K562 (cell line): ENCODE results near the gene IFRD1. TPM values are rescaled to one million over a fixed set of nuclear protein-coding genes. Genes with fewer than 3 reads are reported as not detected.
A peak's percentile ranks its signal among the peaks of the same experiment; 100 is the strongest.

Source experiments
- ATAC-seq: fragments of 200-7000 bp; cut with Tn5 transposase; 3 replicates; pipeline ENCODE4 v1.9.1; 2020; ENCODE audit warnings: moderate library complexity
- BruUV-seq: library from RNA; stranded (reverse); fragments of 400-500 nt; replicated peaks from 2 replicates; lab custom pipeline; 2021; lab: Mats Ljungman, UMichigan
- CTCF ChIA-PET: fragments of 300-600 bp; formaldehyde crosslinking; extraction: SDS; loops from one replicate; lab custom pipeline; 2021; ENCODE audit warnings: low intra/inter-chr PET ratio; lab: Yijun Ruan, JAX
- POLR2A ChIA-PET: fragments of 300-600, 350-650 bp; sonication (Branson Sonifier 250); formaldehyde crosslinking; extraction: SDS; loops from one replicate; lab custom pipeline; 2021; ENCODE audit warnings: antibody characterized with exemption, inconsistent platforms; lab: Yijun Ruan, JAX
- DNase-seq, 4 experiments: peaks; one replicate each; pipeline versions ENCODE4 v3.0.0 to v3.0.0-alpha.2; 2011 to 2018; ENCODE audit warnings: low spot score in 3 of 4, mixed read lengths in 3 of 4; ENCODE audit errors: extremely low read depth in 1 of 4
- FAIRE-seq: peaks from 2 replicates; lab custom pipeline; 2011; peaks lifted over from hg19 to GRCh38; lab: Jason Lieb, UNC
- H2AFZ ChIP-seq: 2 replicates; pipeline ENCODE4 v1.6.0; 2011; ENCODE audit warnings: low read depth, low read length, control low read depth, inconsistent platforms
- H3K27ac ChIP-seq: fragments of 200-600 bp; 3 replicates; pipeline ENCODE4 v1.8.0; 2011; ENCODE audit warnings: low read depth, mild to moderate bottlenecking, control low read depth, inconsistent platforms, low read length, moderate library complexity, mixed read lengths; ENCODE audit errors: extremely low read depth
- H3K27me3 ChIP-seq, 2 experiments: fragments of 300-600 bp in 1 of 2; 2 replicates in 1 of 2; 3 replicates in 1 of 2; pipeline versions ENCODE4 v1.6.0 to v1.8.0; 2011; ENCODE audit warnings: inconsistent platforms in 2 of 2, low read length in 2 of 2, mild to moderate bottlenecking in 1 of 2, mixed read lengths in 1 of 2, moderate library complexity in 1 of 2; ENCODE audit not compliant: control insufficient read depth in 2 of 2, insufficient read depth in 2 of 2
- H3K36me3 ChIP-seq: fragments of 300-600 bp; 3 replicates; pipeline ENCODE4 v1.8.0; 2011; ENCODE audit warnings: mild to moderate bottlenecking, low read length, inconsistent platforms; ENCODE audit not compliant: control insufficient read depth, insufficient read depth
- H3K4me1 ChIP-seq, 2 experiments: fragments of 200-600 bp in 1 of 2; replicated peaks in 1 of 2; 2 replicates in 1 of 2; 3 replicates in 1 of 2; pipeline versions ENCODE4 v1.5.1 to v1.8.0; 2011; ENCODE audit warnings: inconsistent platforms in 2 of 2, low read length in 2 of 2, mild to moderate bottlenecking in 1 of 2, mixed read lengths in 1 of 2, moderate library complexity in 1 of 2; ENCODE audit not compliant: control insufficient read depth in 2 of 2, insufficient read depth in 2 of 2
- H3K4me2 ChIP-seq: 2 replicates; pipeline ENCODE4 v1.6.1; 2011; ENCODE audit warnings: low read length, control low read depth, inconsistent platforms, mixed read lengths; ENCODE audit not compliant: insufficient read depth
- H3K4me3 ChIP-seq: fragments of 200-600 bp; sonication (generic), shearing (Covaris generic); 2 replicates; pipeline ENCODE4 v1.5.1; 2016; ENCODE audit warnings: control low read depth, inconsistent platforms
- H3K79me2 ChIP-seq: fragments of 200-600 bp; 3 replicates; pipeline ENCODE4 v1.8.0; 2011; ENCODE audit warnings: low read length, inconsistent platforms; ENCODE audit not compliant: control insufficient read depth, insufficient read depth
- H3K9ac ChIP-seq, 2 experiments: 2 replicates each; pipeline versions ENCODE4 v1.6.0 to v1.6.1; 2011; ENCODE audit warnings: low read depth in 2 of 2, low read length in 2 of 2, control low read depth in 1 of 2, inconsistent platforms in 1 of 2, mild to moderate bottlenecking in 1 of 2, mixed read lengths in 1 of 2; ENCODE audit not compliant: insufficient read depth in 1 of 2
- H3K9me1 ChIP-seq: one replicate; pipeline ENCODE4 v1.6.0; 2011; ENCODE audit warnings: inconsistent platforms, mild to moderate bottlenecking, low read length, moderate library complexity; ENCODE audit not compliant: control insufficient read depth, insufficient read depth
- H3K9me3 ChIP-seq: replicated peaks from 2 replicates; pipeline ENCODE4 v1.5.1; 2011; ENCODE audit warnings: low read depth, low read length, inconsistent platforms; ENCODE audit not compliant: control insufficient read depth, insufficient read depth
- H4K20me1 ChIP-seq: replicated peaks from 2 replicates; pipeline ENCODE4 v1.6.1; 2011; ENCODE audit warnings: low read length, inconsistent platforms, mixed read lengths; ENCODE audit not compliant: control insufficient read depth, insufficient read depth
- ASH1L ChIP-seq: fragments of 450-650 bp; IDR thresholded peaks from 2 replicates; pipeline ENCODE4 v1.6.1; 2018; ENCODE audit warnings: borderline replicate concordance, mild to moderate bottlenecking, low read depth; ENCODE audit not compliant: partially characterized antibody
- BCL6 ChIP-seq: fragments of 250-450 bp; sonication (Bioruptor Pico); IDR thresholded peaks from 2 replicates; pipeline ENCODE4 v1.4.0; 2020
- CEBPG ChIP-seq, 3 experiments: fragments of 200-800 bp in 1 of 3; sonication (Bioruptor generic) in 1 of 3; sonication (generic) in 1 of 3; formaldehyde crosslinking in 1 of 3; IDR thresholded peaks in 2 of 3; conservative IDR thresholded peaks in 1 of 3; 2 replicates each; pipeline versions ENCODE4 v1.6.1 to v1.8.0; 2016 to 2022; ENCODE audit warnings: missing compliant biosample characterization in 2 of 3, missing genetic modification characterization in 2 of 3, mild to moderate bottlenecking in 1 of 3, missing genetic modification reagents in 1 of 3
- CTBP1 ChIP-seq: fragments of 450-650 bp; IDR thresholded peaks from 2 replicates; pipeline ENCODE4 v1.6.1; 2016; ENCODE audit warnings: borderline replicate concordance
- CXXC5 ChIP-seq: fragments of 250-450 bp; sonication (Bioruptor Pico); IDR thresholded peaks from 2 replicates; pipeline ENCODE4 v1.8.0; 2022; ENCODE audit warnings: inconsistent platforms, mild to moderate bottlenecking, moderate library complexity
- FOXP1 ChIP-seq: sonication (generic); formaldehyde crosslinking; IDR thresholded peaks from 2 replicates; pipeline ENCODE4 v1.8.0; 2022; ENCODE audit warnings: mild to moderate bottlenecking, missing genetic modification reagents
- HNRNPL ChIP-seq: fragments of 200-400 bp; formaldehyde crosslinking; IDR thresholded peaks from 2 replicates; pipeline ENCODE4 v1.6.1; 2017; ENCODE audit warnings: low read depth, mild to moderate bottlenecking, low read length
- ID3 ChIP-seq, 2 experiments: fragments of 250-450 bp in 1 of 2; fragments of 450-650 bp in 1 of 2; sonication (Bioruptor Pico) in 1 of 2; IDR thresholded peaks; 2 replicates each; pipeline versions ENCODE4 v1.6.1 to v1.8.0; 2016 to 2021; ENCODE audit warnings: mild to moderate bottlenecking in 2 of 2, moderate library complexity in 2 of 2, missing compliant biosample characterization in 1 of 2, missing genetic modification characterization in 1 of 2
- MECOM ChIP-seq: fragments of 250-450 bp; sonication (Bioruptor Pico); IDR thresholded peaks from 2 replicates; pipeline ENCODE4 v1.8.0; 2022; ENCODE audit warnings: inconsistent platforms
- PHB ChIP-seq: fragments of 250-450 bp; sonication (Bioruptor Pico); IDR thresholded peaks from 2 replicates; pipeline ENCODE4 v1.5.0; 2021
- SPI1 ChIP-seq: IDR thresholded peaks from 2 replicates; pipeline ENCODE4 v1.6.1; 2011; ENCODE audit warnings: low read depth, low read length, control low read depth, borderline replicate concordance
- TCF15 ChIP-seq: fragments of 250-450 bp; sonication (Bioruptor Pico); IDR thresholded peaks from 2 replicates; pipeline ENCODE4 v1.8.0; 2022; ENCODE audit warnings: moderate library complexity, mild to moderate bottlenecking, inconsistent platforms
- THRA ChIP-seq: fragments of 450-650 bp; IDR thresholded peaks from 2 replicates; pipeline ENCODE4 v1.6.1; 2017; ENCODE audit warnings: mild to moderate bottlenecking, moderate library complexity
- ZBED1 ChIP-seq: IDR thresholded peaks from 2 replicates; pipeline ENCODE4 v1.6.1; 2014
- ZNF408 ChIP-seq: fragments of 250-450 bp; sonication (Bioruptor Pico); IDR thresholded peaks from 2 replicates; pipeline ENCODE4 v1.4.0; 2020; ENCODE audit warnings: low read depth, mild to moderate bottlenecking, moderate library complexity
- ZNF778 ChIP-seq: fragments of 450-650 bp; formaldehyde crosslinking; IDR thresholded peaks from 2 replicates; pipeline ENCODE4 v1.4.0; 2020; ENCODE audit warnings: mild to moderate bottlenecking, moderate library complexity
- WGBS: fragments of 100-300 bp; shearing (Covaris generic); methylation state at CpG from one replicate; pipeline ENCODE4 v1.1.6; 2016; ENCODE audit warnings: low coverage, mixed read lengths; ENCODE audit not compliant: insufficient coverage; ENCODE audit errors: missing lambda C conversion rate; 5-methylcytosine and 5-hydroxymethylcytosine counted together
- in situ Hi-C: fragments of 300-500 bp; cut with MboI; formaldehyde crosslinking; loops from 4 replicates; pipeline ENCODE4 v1.15.0; 2018; ENCODE audit warnings: inconsistent platforms, mixed read lengths
- intact Hi-C: fragments of 100-400 bp; cut with micrococcal nuclease; formaldehyde crosslinking; loops from 2 replicates; pipeline ENCODE4 v1.14.2; 2022
- polyA plus RNA-seq, 8 experiments: library from polyadenylated mRNA; depleted of rRNA in 4 of 8; stranded (reverse) in 5 of 8; unstranded in 3 of 8; fragments of >200 nt; fragmentation: Nextera tagmentation in 2 of 8; fragmentation: Illumina TruSeq in 1 of 8; extraction: Ambion mirVana in 2 of 8; extraction: Trizol in 1 of 8; gene quantifications; 2 replicates each; pipeline versions ENCODE4 v1.2.1 to v1.2.3, GENCODE V29; 2011 to 2014; ENCODE audit warnings: inconsistent platforms in 1 of 8, missing spikeins in 1 of 8
- total RNA-seq, 7 experiments: library from RNA; depleted of rRNA in 6 of 7; stranded (reverse); fragments of >200 nt in 6 of 7; fragmentation: Illumina TruSeq in 2 of 7; extraction: Trizol in 2 of 7; gene quantifications; 2 replicates each; pipeline versions ENCODE4 v1.2.1 to v1.2.3, GENCODE V29; 2011 to 2021; ENCODE audit warnings: low replicate concordance in 1 of 7
- TF ChIP-seq, protein P1 (sequence below): IDR thresholded peaks from 2 replicates; pipeline ENCODE4 v1.6.1; 2011; ENCODE audit warnings: borderline replicate concordance, low read depth, mild to moderate bottlenecking, moderate library complexity, low read length; ENCODE audit not compliant: insufficient read depth, poor library complexity, severe bottlenecking

IFRD1 gene
- total and polyA plus RNA-seq, 9 of the 15 experiments (the other 6 are each of a cell fraction or from before 2014, with no cell fraction given): 27.6 to 81.8 (median 68.1) TPM

- DNase-seq (peak in 1 of 4 experiments; percentile 18), FAIRE-seq (no peak), ATAC-seq (peak; percentile 48)
- H3K4me3 ChIP-seq: no peak overlapping the region
- no peaks in the 10 kb centered on the region for H3K36me3 ChIP-seq
- BruUV-seq: no TSS peak
- 50% methylated on average over 9 of the region's 9 CpGs for WGBS
- no peaks in the 10 kb centered on the region for H3K9me3 ChIP-seq
- H3K27ac ChIP-seq: no peak overlapping the region
- in situ Hi-C loops: no loop called here
- H2AFZ ChIP-seq: peak overlapping the region; percentile 86
- H3K4me1 ChIP-seq: peaks cover 0 to 20% of the 10 kb centered on the region in 2 experiments; a peak in 4 of 5 replicates
- intact Hi-C loops: loop anchor here (10.0 kb wide), 1 partner anchor 557 kb away; no protein-coding TSS in a partner anchor
- POLR2A ChIA-PET: interaction anchor here (0.7 to 3.6 kb wide), 2 partner anchors 20 to 29 kb away, joined by 3 to 19 read pairs; partner anchors contain the start of gene IFRD1
- no peak overlapping the region for H3K4me2 ChIP-seq
- H3K9ac ChIP-seq: no peak overlapping the region
- CTCF ChIA-PET: no interaction called here
- H3K27me3 ChIP-seq: no peaks in the 10 kb centered on the region
- no peaks in the 10 kb centered on the region for H4K20me1 ChIP-seq
- H3K79me2 ChIP-seq: no peaks in the 10 kb centered on the region
- no peaks in the 10 kb centered on the region for H3K9me1 ChIP-seq
- TF ChIP-seq THRA: no peak
- TF ChIP-seq ZBED1: no peak
- TF ChIP-seq BCL6 (CRISPR knock-in tag): no peak
- TF ChIP-seq TCF15 (CRISPR knock-in tag): no peak
- TF ChIP-seq ID3 (CRISPR knock-in tag; IDR thresholded peaks at IDR 0.05): no peak
- TF ChIP-seq ID3 (tag; IDR thresholded peaks at IDR 0.05): no peak
- no peak for TF ChIP-seq HNRNPL
- TF ChIP-seq CXXC5 (CRISPR knock-in tag): peak; percentile 7; the same call in 1 of the 2 replicates
- TF ChIP-seq, protein P1, sequence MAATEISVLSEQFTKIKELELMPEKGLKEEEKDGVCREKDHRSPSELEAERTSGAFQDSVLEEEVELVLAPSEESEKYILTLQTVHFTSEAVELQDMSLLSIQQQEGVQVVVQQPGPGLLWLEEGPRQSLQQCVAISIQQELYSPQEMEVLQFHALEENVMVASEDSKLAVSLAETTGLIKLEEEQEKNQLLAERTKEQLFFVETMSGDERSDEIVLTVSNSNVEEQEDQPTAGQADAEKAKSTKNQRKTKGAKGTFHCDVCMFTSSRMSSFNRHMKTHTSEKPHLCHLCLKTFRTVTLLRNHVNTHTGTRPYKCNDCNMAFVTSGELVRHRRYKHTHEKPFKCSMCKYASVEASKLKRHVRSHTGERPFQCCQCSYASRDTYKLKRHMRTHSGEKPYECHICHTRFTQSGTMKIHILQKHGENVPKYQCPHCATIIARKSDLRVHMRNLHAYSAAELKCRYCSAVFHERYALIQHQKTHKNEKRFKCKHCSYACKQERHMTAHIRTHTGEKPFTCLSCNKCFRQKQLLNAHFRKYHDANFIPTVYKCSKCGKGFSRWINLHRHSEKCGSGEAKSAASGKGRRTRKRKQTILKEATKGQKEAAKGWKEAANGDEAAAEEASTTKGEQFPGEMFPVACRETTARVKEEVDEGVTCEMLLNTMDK: no peak
- TF ChIP-seq ASH1L: no peak
- TF ChIP-seq CEBPG (CRISPR knock-in tag; IDR thresholded peaks at IDR 0.05): no peak
- TF ChIP-seq CEBPG (tag; conservative IDR thresholded peaks at IDR 0.05 in 1 of 2, IDR thresholded peaks at IDR 0.05 in 1 of 2): peak in 1 of 2 experiments; percentile 18; a peak in 2 of 4 replicates
- no peak for TF ChIP-seq PHB (CRISPR knock-in tag)
- no peak for TF ChIP-seq MECOM (CRISPR knock-in tag)
- TF ChIP-seq FOXP1 (CRISPR knock-in tag): no peak
- 0 out of 2 replicates have a peak, but pooled peaks have one; percentile 30 for TF ChIP-seq CTBP1
- TF ChIP-seq ZNF778 (CRISPR knock-in tag): no peak
- TF ChIP-seq SPI1: peak; percentile 21; the same call in 1 of the 2 replicates
- no peak for TF ChIP-seq ZNF408 (CRISPR knock-in tag)
Observed at GRCh38 chr7:112421666-112422486, 28.4 kb upstream of the IFRD1 start.
